Heart left ventricle (tissue), 13 donors: Measurements from ENCODE around the gene DOLPP1.

Source experiments
- POLR2A ChIP-seq, 2 donors: fragments of 450-650 bp; IDR thresholded peaks; one replicate each; pipeline ENCODE4 v1.6.1; 2017; ENCODE audit warnings: antibody characterized with exemption in 2 of 2, mild to moderate bottlenecking in 2 of 2, moderate library complexity in 2 of 2
- TF ChIP-seq, protein P1 (sequence below), 12 donors: fragments of 200-600 bp; sonication (generic) in 4 of 12; IDR thresholded peaks; one replicate each; pipeline versions ENCODE4 v1.5.0 to v1.8.0; 2018 to 2022; ENCODE audit warnings: antibody characterized with exemption in 12 of 12, mild to moderate bottlenecking in 5 of 12
- donor health status: ischemic (EF 13 %, LVEDD 7.1; RV severe dilation, severe dysfunction).
- donor health status: DM: no; HTN: yes; CAD: no.
- donor health status: DM: no; HTN: no; CAD: no.
- donor health status: ischemic (EF 25% LVEDD 6.9; RV normal size, moderate dysfunction).
- donor health status: ischemic (EF 25% LVEDD 5.7; RV mildly dilated, moderate dysfunction).
- donor health status: ischemic (EF 35%, LVEDD 5.7; RV mildly dilated, moderate dysfunction).
- donor health status: nonischemic (EF 11% LVEDD 7.7; RV severe dilation, severe dysfunction).
- donor health status: DM: yes; HTN: yes; CAD: no.
- donor health status: PGD.
- donor health status: ischemic (EF 29% LVEDD 5.4; RV normal size, mild dysfunction).
- donor health status: nonischemic (EF 23%, LVEDD 6.1; RV moderate dilation, normal function).

DNA sequence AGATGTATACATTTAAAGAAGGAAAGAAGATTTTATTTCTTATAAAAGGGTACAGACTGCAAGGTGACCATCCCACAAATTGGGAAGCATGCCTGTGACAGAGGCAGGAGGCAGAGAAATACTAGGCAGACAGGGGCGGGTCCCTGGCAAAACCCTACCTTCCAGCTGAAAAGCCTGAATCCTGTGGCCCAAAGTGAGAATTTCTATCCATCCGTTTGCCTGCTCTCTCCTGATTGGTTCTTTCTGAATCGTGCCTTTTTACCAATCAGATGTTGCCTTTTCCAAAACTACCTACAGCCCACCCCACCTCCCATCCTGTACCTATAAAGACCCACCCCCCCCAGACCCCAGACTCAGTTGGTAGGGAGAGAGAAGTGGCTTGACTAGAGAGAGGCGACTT is 49.4 kb upstream of the DOLPP1 start:
- TF ChIP-seq, protein P1, sequence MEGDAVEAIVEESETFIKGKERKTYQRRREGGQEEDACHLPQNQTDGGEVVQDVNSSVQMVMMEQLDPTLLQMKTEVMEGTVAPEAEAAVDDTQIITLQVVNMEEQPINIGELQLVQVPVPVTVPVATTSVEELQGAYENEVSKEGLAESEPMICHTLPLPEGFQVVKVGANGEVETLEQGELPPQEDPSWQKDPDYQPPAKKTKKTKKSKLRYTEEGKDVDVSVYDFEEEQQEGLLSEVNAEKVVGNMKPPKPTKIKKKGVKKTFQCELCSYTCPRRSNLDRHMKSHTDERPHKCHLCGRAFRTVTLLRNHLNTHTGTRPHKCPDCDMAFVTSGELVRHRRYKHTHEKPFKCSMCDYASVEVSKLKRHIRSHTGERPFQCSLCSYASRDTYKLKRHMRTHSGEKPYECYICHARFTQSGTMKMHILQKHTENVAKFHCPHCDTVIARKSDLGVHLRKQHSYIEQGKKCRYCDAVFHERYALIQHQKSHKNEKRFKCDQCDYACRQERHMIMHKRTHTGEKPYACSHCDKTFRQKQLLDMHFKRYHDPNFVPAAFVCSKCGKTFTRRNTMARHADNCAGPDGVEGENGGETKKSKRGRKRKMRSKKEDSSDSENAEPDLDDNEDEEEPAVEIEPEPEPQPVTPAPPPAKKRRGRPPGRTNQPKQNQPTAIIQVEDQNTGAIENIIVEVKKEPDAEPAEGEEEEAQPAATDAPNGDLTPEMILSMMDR (IDR thresholded peaks at IDR 0.05): no peak
- no peak for TF ChIP-seq POLR2A (IDR thresholded peaks at IDR 0.05)
